ENCODE measurements around the gene MED15.

MED15 gene

GRCh38 chr22:20551805-20552442 lies 44.5 kb downstream of the MED15 start:
- DNase-seq (ENCODE audit: low read depth in 2 of 2) = no peak

GRCh38 chr22:20552443-20553401 lies 45.3 kb downstream of the MED15 start:
- no peak for DNase-seq (ENCODE audit: low read depth in 2 of 2)

- DNase-seq (ENCODE audit: low read depth in 2 of 2) = no peak
Observed at GRCh38 chr22:20553947-20554741, 46.7 kb downstream of the MED15 start.

GRCh38 chr22:20554824-20555223 lies 47.4 kb downstream of the MED15 start:
- DNase-seq (ENCODE audit: low read depth in 2 of 2) = no peak

GRCh38 chr22:20558534-20558933 lies 51.1 kb downstream of the MED15 start:
- no peak for DNase-seq (ENCODE audit: low read depth in 2 of 2)

- DNase-seq (ENCODE audit: low read depth in 2 of 2) = no peak
Observed at GRCh38 chr22:20559174-20559760, 51.9 kb downstream of the MED15 start.

GRCh38 chr22:20560716-20561115 lies 53.3 kb downstream of the MED15 start:
- no peak for DNase-seq (ENCODE audit: low read depth in 2 of 2)

GRCh38 chr22:20561882-20562281 lies 54.5 kb downstream of the MED15 start:
- DNase-seq (ENCODE audit: low read depth in 2 of 2) = no peak

GRCh38 chr22:20562607-20563465 lies 55.4 kb downstream of the MED15 start:
- no peak for DNase-seq (ENCODE audit: low read depth in 2 of 2)

GRCh38 chr22:20563466-20563906 lies 56.1 kb downstream of the MED15 start:
- no peak for DNase-seq (ENCODE audit: low read depth in 2 of 2)

- no peak for DNase-seq (ENCODE audit: low read depth in 2 of 2)
Observed at GRCh38 chr22:20563941-20564371, 56.5 kb downstream of the MED15 start.

GRCh38 chr22:20565079-20565734 lies 57.8 kb downstream of the MED15 start:
- no peak for DNase-seq (ENCODE audit: low read depth in 2 of 2)

- DNase-seq (ENCODE audit: low read depth in 2 of 2) = no peak
Observed at GRCh38 chr22:20565761-20566160, 58.4 kb downstream of the MED15 start.

GRCh38 chr22:20566420-20567260 lies 59.2 kb downstream of the MED15 start:
- peak in 1 of 2 donors; percentile 46 for DNase-seq (ENCODE audit: low read depth in 2 of 2)

GRCh38 chr22:20567371-20567847 lies 60.0 kb downstream of the MED15 start:
- DNase-seq (ENCODE audit: low read depth in 2 of 2) = no peak

GRCh38 chr22:20567993-20568417 lies 60.6 kb downstream of the MED15 start:
- no peak for DNase-seq (ENCODE audit: low read depth in 2 of 2)

- DNase-seq (ENCODE audit: low read depth in 2 of 2) = no peak
Observed at GRCh38 chr22:20568502-20569058, 61.2 kb downstream of the MED15 start.

All from activated CD8-positive, alpha-beta memory T cell treated with anti-CD3 and anti-CD28 coated beads for 4 hours (primary cell).